Vagina (tissue), 2 donors: ENCODE results near the gene SMG9. TPM values are rescaled to one million over a fixed set of nuclear protein-coding genes. Genes with fewer than 3 reads are reported as not detected.

Source experiments
- DNase-seq, 2 donors: peaks; one replicate each; pipeline ENCODE4 v3.0.0-alpha.2; 2017; ENCODE audit errors: extremely low spot score in 2 of 2
- H3K27ac ChIP-seq: fragments of 200-600 bp; sonication (generic); one replicate; pipeline ENCODE4 v1.5.1; 2019
- H3K27me3 ChIP-seq: fragments of 200-600 bp; sonication (generic); one replicate; pipeline ENCODE4 v1.5.1; 2019
- H3K36me3 ChIP-seq, 2 donors: fragments of 200-600 bp; sonication (generic); one replicate each; pipeline ENCODE4 v1.5.1; 2017 to 2019
- H3K4me1 ChIP-seq: fragments of 200-600 bp; sonication (generic); one replicate; pipeline ENCODE4 v1.5.1; 2019
- H3K4me3 ChIP-seq, 2 donors: fragments of 200-600 bp; sonication (generic); 1 replicate in 1 of 2; 2 replicates in 1 of 2; pipeline ENCODE4 v1.5.1; 2016 to 2019
- H3K9me3 ChIP-seq: fragments of 200-600 bp; sonication (generic); one replicate; pipeline ENCODE4 v1.5.1; 2019
- POLR2A ChIP-seq, 2 donors: fragments of 450-650 bp; IDR thresholded peaks; one replicate each; pipeline ENCODE4 v1.6.1; 2017; ENCODE audit warnings: antibody characterized with exemption in 2 of 2, mild to moderate bottlenecking in 2 of 2, moderate library complexity in 2 of 2
- POLR2AphosphoS5 ChIP-seq, 2 donors: sonication (generic); formaldehyde crosslinking; IDR thresholded peaks; one replicate each; pipeline ENCODE4 v1.9.0; 2017; ENCODE audit warnings: antibody characterized with exemption in 2 of 2, mild to moderate bottlenecking in 2 of 2, low read depth in 1 of 2; ENCODE audit not compliant: insufficient read depth in 1 of 2
- intact Hi-C: fragments of 100-400 bp; cut with DNase I; formaldehyde crosslinking; loops from one replicate; pipeline ENCODE4 v1.15.1; 2023
- total RNA-seq: library from RNA; depleted of rRNA; stranded (reverse); fragments of >200 nt; gene quantifications from one replicate; pipeline ENCODE4 v1.2.3, GENCODE V29; 2016
- TF ChIP-seq, protein P1 (sequence below), 3 experiments: fragments of 450-650 bp in 2 of 3; fragments of 200-600 bp in 1 of 3; sonication (generic) in 1 of 3; IDR thresholded peaks; one replicate each; pipeline ENCODE4 v1.5.1; 2017 to 2019; ENCODE audit warnings: antibody characterized with exemption in 3 of 3, mild to moderate bottlenecking in 2 of 3, moderate library complexity in 2 of 3

The SMG9 gene
- total RNA-seq, 1 donor from 2014 or later = 56.5 TPM

DNA sequence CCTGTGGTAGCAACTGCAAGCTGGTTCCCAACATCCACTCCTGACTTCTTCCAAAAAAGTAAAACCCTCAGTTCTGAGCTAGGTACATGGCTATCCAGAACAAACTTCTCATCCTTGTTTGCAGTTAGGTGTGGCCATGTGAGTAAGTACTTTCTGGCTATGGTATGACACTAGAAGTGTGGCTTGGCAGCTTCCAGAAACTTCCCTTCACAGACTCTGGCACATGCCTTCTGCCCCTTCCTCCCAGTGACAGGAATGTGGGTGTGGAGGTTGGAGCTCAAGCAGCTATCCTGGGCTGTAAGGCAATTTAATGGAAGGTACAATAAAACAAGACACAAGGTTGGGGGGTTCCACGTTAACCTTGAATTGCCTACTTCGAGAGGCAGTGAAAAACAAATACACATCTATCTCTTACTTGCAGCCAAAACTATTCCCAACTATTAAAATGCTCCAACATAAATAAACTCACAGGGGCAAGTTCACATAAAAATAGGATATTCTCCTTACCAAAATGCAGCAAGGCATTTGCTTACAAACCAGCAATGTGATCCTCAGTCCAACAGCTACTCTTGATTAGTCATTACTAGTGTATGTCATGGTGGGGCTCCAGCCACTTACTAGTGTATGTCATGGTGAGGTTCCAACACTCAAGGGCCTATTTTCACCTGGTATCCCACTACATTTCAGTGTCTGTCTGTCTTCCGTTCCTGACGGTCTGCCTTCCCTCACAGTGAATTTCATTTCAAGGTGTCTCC is 3.1 kb downstream of the SMG9 start:
- Histone ChIP-seq H3K4me1 (peaks cover 34% of the 10 kb centered on the region), H3K4me3 (no peak overlapping the region), H3K27ac (no peak overlapping the region), H3K9me3 (no peaks in the 10 kb centered on the region), H3K36me3 (peaks cover 0 to 41% of the 10 kb centered on the region in 2 donors), H3K27me3 (no peaks in the 10 kb centered on the region)
- intact Hi-C loops = no loop called here
- no peak for TF ChIP-seq POLR2A (IDR thresholded peaks at IDR 0.05)
- TF ChIP-seq POLR2AphosphoS5 (IDR thresholded peaks at IDR 0.05; ENCODE audit: insufficient read depth in 1 of 2, low read depth in 1 of 2) = no peak
- TF ChIP-seq, protein P1, sequence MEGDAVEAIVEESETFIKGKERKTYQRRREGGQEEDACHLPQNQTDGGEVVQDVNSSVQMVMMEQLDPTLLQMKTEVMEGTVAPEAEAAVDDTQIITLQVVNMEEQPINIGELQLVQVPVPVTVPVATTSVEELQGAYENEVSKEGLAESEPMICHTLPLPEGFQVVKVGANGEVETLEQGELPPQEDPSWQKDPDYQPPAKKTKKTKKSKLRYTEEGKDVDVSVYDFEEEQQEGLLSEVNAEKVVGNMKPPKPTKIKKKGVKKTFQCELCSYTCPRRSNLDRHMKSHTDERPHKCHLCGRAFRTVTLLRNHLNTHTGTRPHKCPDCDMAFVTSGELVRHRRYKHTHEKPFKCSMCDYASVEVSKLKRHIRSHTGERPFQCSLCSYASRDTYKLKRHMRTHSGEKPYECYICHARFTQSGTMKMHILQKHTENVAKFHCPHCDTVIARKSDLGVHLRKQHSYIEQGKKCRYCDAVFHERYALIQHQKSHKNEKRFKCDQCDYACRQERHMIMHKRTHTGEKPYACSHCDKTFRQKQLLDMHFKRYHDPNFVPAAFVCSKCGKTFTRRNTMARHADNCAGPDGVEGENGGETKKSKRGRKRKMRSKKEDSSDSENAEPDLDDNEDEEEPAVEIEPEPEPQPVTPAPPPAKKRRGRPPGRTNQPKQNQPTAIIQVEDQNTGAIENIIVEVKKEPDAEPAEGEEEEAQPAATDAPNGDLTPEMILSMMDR (IDR thresholded peaks at IDR 0.05) = no peak
- DNase-seq = no peak

DNA sequence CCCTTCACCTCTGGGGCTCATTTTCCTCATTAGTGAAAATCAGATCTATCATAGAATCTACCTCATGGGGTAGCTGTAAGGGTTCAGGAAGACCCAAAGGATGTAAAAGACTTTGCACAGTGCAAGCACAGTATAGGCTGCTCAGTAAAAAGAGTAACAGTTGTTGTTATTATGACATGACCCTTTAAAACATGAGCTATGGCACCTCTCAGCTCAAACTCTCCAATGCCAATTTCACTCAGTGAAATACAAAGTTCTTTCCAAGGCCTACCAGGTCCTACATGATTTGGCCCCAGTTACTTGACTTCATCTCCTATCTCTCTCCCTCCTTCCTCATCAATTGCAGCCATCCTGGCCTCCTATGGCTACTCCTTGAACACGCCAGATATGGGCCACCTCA is 4.9 kb downstream of the SMG9 start:
- TF ChIP-seq POLR2A (IDR thresholded peaks at IDR 0.05) (no peak), POLR2AphosphoS5 (IDR thresholded peaks at IDR 0.05; ENCODE audit: insufficient read depth in 1 of 2, low read depth in 1 of 2) (no peak)
- peaks cover 21% of the 10 kb centered on the region for H3K4me1 ChIP-seq
- H3K4me3 ChIP-seq = no peak overlapping the region
- H3K9me3 ChIP-seq = no peaks in the 10 kb centered on the region
- H3K27me3 ChIP-seq = no peaks in the 10 kb centered on the region
- H3K27ac ChIP-seq = no peak overlapping the region
- intact Hi-C loops = loop anchor here (5.0 kb wide), 1 partner anchor 32 kb away; the partner anchor contains the start of gene KCNN4
- peaks cover 0 to 46% of the 10 kb centered on the region in 2 donors for H3K36me3 ChIP-seq
- no peak for DNase-seq

DNA sequence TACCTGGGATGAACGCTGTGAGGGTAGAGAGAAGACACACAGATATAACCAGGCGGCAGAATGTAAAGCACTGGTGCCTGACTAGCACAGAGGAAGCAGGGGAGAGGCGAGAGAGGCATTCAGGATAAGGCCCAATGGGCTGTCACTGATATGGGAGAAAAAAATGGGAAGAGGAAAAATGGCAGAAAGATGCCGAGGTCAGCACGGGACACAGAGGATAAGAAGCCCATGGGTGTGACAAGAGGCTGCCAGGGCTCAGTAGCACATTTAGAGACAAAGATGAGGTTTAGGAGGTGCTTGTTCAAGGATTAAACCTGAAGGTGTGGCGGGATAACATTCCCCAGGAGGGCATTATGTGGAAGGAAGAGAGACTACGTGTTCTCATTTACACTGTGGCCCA is 5.6 kb downstream of the SMG9 start:
- H3K36me3 ChIP-seq = peaks cover 0 to 54% of the 10 kb centered on the region in 2 donors
- no peaks in the 10 kb centered on the region for H3K9me3 ChIP-seq
- H3K4me3 ChIP-seq = no peak overlapping the region
- no peak overlapping the region for H3K27ac ChIP-seq
- peaks cover 20% of the 10 kb centered on the region for H3K4me1 ChIP-seq
- no peaks in the 10 kb centered on the region for H3K27me3 ChIP-seq
- TF ChIP-seq POLR2AphosphoS5 (IDR thresholded peaks at IDR 0.05; ENCODE audit: insufficient read depth in 1 of 2, low read depth in 1 of 2) (no peak), POLR2A (IDR thresholded peaks at IDR 0.05) (no peak)
- TF ChIP-seq, protein P1 (IDR thresholded peaks at IDR 0.05) = no peak
- no peak for DNase-seq
- intact Hi-C loops = loop anchor here (5.0 kb wide), 1 partner anchor 33 kb away; the partner anchor contains the start of gene KCNN4

DNA sequence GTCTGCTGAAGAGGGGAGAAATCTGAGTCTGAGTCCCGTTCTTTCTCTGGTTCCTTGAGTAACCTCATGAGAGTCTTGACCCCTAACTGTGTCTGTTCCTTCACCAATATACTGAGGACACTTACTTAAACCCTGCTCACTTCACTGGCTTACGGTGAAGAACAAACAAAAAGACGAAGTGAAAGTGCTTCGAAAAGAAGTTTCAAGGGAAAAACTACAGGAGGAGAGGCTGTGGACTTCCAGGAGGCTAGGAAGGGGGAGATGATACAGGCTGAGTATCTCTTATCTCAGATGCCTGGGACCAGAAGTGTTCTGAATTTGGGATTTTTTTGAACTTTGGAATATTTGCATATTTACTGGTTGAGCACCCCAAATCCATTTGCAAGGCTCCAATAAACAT is 6.1 kb downstream of the SMG9 start:
- no peaks in the 10 kb centered on the region for H3K27me3 ChIP-seq
- H3K4me1 ChIP-seq = peaks cover 16% of the 10 kb centered on the region
- H3K27ac ChIP-seq = no peak overlapping the region
- DNase-seq = no peak
- intact Hi-C loops = loop anchor here (5.0 kb wide), 1 partner anchor 34 kb away; the partner anchor contains the start of gene KCNN4
- H3K9me3 ChIP-seq = no peaks in the 10 kb centered on the region
- TF ChIP-seq, protein P1 (IDR thresholded peaks at IDR 0.05) = no peak
- TF ChIP-seq POLR2A (IDR thresholded peaks at IDR 0.05) = no peak
- TF ChIP-seq POLR2AphosphoS5 (IDR thresholded peaks at IDR 0.05; ENCODE audit: insufficient read depth in 1 of 2, low read depth in 1 of 2) = no peak
- H3K36me3 ChIP-seq = peaks cover 0 to 59% of the 10 kb centered on the region in 2 donors
- no peak overlapping the region for H3K4me3 ChIP-seq

DNA sequence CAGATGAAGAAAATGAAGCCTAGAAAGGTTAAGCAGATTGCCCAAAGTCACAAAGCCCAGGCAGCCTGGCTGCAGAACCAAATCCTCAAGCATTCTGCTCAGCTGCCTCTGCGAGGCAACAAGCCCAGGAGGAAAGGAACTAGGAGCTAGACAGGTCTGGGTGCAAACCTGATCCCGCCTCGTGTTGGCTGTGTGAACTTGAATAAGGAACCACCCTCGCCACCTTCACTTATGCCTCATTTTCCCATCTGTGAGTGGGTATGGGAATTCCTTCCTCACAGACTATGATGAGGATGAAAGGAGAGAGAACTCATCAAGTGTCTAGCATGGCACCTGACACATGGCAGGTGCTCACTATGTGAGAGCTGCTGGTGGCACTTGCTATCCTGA is 6.6 kb downstream of the SMG9 start:
- Histone ChIP-seq H3K27me3 (no peaks in the 10 kb centered on the region), H3K4me1 (peaks cover 11% of the 10 kb centered on the region), H3K9me3 (no peaks in the 10 kb centered on the region), H3K36me3 (peaks cover 0 to 63% of the 10 kb centered on the region in 2 donors), H3K4me3 (no peak overlapping the region), H3K27ac (no peak overlapping the region)
- no peak for TF ChIP-seq POLR2A (IDR thresholded peaks at IDR 0.05)
- TF ChIP-seq, protein P1 (IDR thresholded peaks at IDR 0.05) = no peak
- no peak for TF ChIP-seq POLR2AphosphoS5 (IDR thresholded peaks at IDR 0.05; ENCODE audit: insufficient read depth in 1 of 2, low read depth in 1 of 2)
- intact Hi-C loops = loop anchor here (5.0 kb wide), 1 partner anchor 34 kb away; the partner anchor contains the start of gene KCNN4
- DNase-seq = no peak
